Measurements from ENCODE around the gene TSC1. TPM values are rescaled to one million over a fixed set of nuclear protein-coding genes. Genes with fewer than 3 reads are reported as not detected.

TSC1 gene
- total RNA-seq, 1 donor from 2014 or later, result 20.8 TPM

DNA sequence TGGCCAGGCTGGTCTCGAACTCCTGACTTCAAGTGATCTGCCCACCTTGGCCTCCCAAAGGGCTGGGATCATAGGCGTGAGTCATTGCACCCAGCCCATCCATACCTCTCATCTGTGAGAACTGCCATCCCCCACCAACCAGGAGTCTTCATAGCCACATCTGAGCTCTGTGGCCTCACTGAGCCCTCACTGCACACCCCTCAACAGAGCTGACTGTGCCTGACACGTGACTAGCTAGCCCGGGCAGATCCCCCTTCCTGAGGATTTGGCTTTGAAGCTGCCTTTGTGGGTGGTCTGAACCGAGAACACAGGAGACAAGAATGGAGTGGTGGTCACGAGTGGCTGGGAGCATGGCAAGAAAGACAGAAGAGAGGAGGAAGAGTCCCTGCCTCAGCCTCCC, 81.9 kb downstream of the TSC1 start:
- H3K27me3 ChIP-seq (ENCODE audit: control insufficient read depth, insufficient read depth, low read length), result peaks cover 4% of the 10 kb centered on the region
- FAIRE-seq (no peak), DNase-seq (ENCODE audit: low read depth) (no peak)
- H3K36me3 ChIP-seq (ENCODE audit: control insufficient read depth, insufficient read depth, low read length), result no peaks in the 10 kb centered on the region
- TF ChIP-seq, protein P1, sequence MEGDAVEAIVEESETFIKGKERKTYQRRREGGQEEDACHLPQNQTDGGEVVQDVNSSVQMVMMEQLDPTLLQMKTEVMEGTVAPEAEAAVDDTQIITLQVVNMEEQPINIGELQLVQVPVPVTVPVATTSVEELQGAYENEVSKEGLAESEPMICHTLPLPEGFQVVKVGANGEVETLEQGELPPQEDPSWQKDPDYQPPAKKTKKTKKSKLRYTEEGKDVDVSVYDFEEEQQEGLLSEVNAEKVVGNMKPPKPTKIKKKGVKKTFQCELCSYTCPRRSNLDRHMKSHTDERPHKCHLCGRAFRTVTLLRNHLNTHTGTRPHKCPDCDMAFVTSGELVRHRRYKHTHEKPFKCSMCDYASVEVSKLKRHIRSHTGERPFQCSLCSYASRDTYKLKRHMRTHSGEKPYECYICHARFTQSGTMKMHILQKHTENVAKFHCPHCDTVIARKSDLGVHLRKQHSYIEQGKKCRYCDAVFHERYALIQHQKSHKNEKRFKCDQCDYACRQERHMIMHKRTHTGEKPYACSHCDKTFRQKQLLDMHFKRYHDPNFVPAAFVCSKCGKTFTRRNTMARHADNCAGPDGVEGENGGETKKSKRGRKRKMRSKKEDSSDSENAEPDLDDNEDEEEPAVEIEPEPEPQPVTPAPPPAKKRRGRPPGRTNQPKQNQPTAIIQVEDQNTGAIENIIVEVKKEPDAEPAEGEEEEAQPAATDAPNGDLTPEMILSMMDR (IDR thresholded peaks at IDR 0.05; ENCODE audit: insufficient read depth, low read length, severe bottlenecking), result no peak
- no peak overlapping the region for H3K4me3 ChIP-seq (ENCODE audit: low read depth, low read length)

DNA sequence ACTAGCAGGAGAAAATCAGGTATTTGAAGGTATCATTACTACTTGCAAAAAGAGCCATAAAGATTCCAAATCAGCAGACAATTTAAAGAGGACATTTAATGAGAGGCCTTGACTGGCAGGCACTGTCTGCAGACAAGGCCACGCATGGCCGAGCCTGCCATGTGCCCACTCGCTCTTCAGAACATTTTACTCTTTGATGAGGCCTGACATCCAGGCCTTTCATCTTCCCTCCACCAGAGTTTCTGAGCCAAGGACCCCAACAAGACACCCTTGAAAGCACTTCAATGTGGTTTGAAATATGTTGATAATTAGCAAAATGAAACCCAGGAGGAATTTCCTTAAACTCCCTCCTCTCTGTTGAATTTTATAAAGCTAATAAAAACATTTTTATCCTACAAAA, 82.8 kb downstream of the TSC1 start:
- no peak for DNase-seq (ENCODE audit: low read depth)
- no peak for FAIRE-seq
- Histone ChIP-seq H3K36me3 (ENCODE audit: control insufficient read depth, insufficient read depth, low read length) (no peaks in the 10 kb centered on the region), H3K4me3 (ENCODE audit: low read depth, low read length) (no peak overlapping the region), H3K27me3 (ENCODE audit: control insufficient read depth, insufficient read depth, low read length) (peaks cover 4% of the 10 kb centered on the region)
- TF ChIP-seq, protein P1 (IDR thresholded peaks at IDR 0.05; ENCODE audit: insufficient read depth, low read length, severe bottlenecking), result no peak

DNA sequence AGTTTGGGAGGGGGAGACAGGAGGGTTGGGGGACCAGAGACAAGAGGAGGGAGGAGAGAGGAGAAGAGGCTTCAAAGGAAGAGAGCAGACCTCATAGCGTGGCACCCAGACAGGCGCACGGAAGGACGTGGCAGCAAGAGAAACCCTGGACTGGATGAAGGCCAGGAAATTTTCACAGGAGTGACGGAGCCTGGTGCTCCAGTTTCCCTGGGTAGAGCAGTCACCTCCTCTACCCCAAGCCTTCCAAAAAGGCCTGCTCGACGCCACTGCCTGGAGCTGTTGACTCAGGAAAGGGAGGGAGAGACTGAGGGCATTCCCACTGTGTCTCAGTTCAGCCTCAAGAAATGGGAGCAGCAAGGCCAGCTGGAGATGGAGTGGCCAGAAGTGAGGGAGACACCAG, 85.7 kb downstream of the TSC1 start:
- Histone ChIP-seq H3K4me3 (ENCODE audit: low read depth, low read length) (no peak overlapping the region), H3K36me3 (ENCODE audit: control insufficient read depth, insufficient read depth, low read length) (no peaks in the 10 kb centered on the region), H3K27me3 (ENCODE audit: control insufficient read depth, insufficient read depth, low read length) (peaks cover 2% of the 10 kb centered on the region)
- no peak for DNase-seq (ENCODE audit: low read depth)
- TF ChIP-seq, protein P1 (IDR thresholded peaks at IDR 0.05; ENCODE audit: insufficient read depth, low read length, severe bottlenecking), result no peak
- no peak for FAIRE-seq

DNA sequence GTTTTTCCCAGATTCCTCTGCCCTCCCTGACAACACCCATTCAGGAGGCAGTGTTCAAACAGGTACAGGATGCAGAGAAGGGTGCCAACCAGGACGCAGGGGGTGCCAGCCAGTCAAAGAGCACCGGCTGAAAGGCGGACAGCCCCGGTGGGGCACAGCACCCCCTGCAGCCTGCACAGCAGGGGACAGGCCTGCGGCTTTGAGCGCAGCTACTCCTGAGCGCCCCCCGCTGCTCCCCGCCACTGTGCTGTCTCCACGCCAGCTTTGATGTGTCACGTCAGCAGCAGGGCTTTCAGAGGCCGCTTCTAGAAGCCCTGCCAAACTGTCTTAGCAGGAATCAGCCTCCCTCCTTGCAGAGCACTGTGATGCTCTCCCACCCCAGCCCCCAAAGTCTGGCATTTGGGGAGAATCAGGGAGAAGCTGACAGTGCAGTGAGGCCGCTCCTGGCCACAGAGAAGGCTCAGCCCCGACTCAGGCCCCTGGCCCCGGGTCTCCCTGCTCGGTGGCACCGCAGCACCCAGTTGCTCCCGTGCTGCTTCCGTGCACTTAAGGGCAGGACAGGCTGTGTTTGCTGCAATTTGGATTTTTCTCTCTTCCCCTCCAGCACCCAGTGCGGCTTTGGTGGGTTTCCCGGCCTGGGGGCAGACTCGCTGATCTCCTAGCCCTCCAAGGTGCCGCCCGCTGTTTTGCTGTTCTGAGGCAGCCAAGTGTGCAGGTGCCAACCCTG, 86.6 kb downstream of the TSC1 start:
- Histone ChIP-seq H3K36me3 (ENCODE audit: control insufficient read depth, insufficient read depth, low read length) (no peaks in the 10 kb centered on the region), H3K27me3 (ENCODE audit: control insufficient read depth, insufficient read depth, low read length) (peaks cover 2% of the 10 kb centered on the region), H3K4me3 (ENCODE audit: low read depth, low read length) (no peak overlapping the region)
- FAIRE-seq, result no peak
- no peak for DNase-seq (ENCODE audit: low read depth)
- TF ChIP-seq, protein P1 (IDR thresholded peaks at IDR 0.05; ENCODE audit: insufficient read depth, low read length, severe bottlenecking), result no peak

DNA sequence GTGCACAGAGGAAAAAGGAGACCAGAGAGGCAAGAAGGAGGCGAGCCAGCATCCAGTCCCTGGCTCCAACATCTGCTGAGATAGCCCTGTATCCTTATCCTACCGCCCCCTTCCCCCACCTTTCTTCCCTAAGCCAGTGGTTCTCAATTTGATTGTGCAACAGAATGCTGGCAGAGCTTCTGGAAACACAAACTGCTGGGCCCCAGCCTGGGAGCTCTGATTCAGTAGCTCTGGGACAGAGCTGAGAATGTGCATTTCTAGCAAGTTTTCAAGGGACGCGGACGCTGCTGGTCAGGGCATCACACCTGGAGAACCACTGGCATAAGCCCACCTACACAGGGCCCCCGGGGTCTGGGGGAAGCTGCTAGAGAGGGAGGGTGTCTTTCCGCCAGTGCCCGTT, 87.4 kb downstream of the TSC1 start:
- Histone ChIP-seq H3K36me3 (ENCODE audit: control insufficient read depth, insufficient read depth, low read length) (no peaks in the 10 kb centered on the region), H3K27me3 (ENCODE audit: control insufficient read depth, insufficient read depth, low read length) (peaks cover 2% of the 10 kb centered on the region), H3K4me3 (ENCODE audit: low read depth, low read length) (no peak overlapping the region)
- TF ChIP-seq, protein P1 (IDR thresholded peaks at IDR 0.05; ENCODE audit: insufficient read depth, low read length, severe bottlenecking), result no peak
- FAIRE-seq (no peak), DNase-seq (ENCODE audit: low read depth) (no peak)

DNA sequence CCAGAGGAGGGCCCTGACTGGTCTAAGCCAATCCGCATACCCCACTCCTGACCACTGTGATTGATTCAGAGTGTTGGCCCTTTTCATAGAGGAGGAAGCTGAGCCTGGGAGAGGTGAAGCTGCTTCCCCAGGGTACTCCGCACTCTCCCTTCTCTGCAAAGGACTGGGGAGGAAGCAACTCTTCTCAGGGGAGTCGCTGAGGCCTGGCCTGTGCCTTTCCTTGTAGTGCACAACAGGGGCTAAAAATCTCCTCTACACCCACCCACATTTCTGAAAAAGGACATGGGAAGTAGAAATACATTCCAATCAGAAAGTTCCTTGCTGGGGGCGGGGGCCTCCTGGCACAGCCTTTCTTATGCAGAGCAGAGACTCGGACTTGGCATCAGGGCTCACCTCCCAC, 88.5 kb downstream of the TSC1 start:
- Histone ChIP-seq H3K27me3 (ENCODE audit: control insufficient read depth, insufficient read depth, low read length) (peaks cover 2% of the 10 kb centered on the region), H3K36me3 (ENCODE audit: control insufficient read depth, insufficient read depth, low read length) (no peaks in the 10 kb centered on the region), H3K4me3 (ENCODE audit: low read depth, low read length) (no peak overlapping the region)
- no peak for FAIRE-seq
- TF ChIP-seq, protein P1 (IDR thresholded peaks at IDR 0.05; ENCODE audit: insufficient read depth, low read length, severe bottlenecking), result no peak
- DNase-seq (ENCODE audit: low read depth), result no peak

Data from bronchial epithelial cell (primary cell).